ENCODE measurements around the gene FAM13A. TPM values are rescaled to one million over a fixed set of nuclear protein-coding genes. Genes with fewer than 3 reads are reported as not detected.

Gene FAM13A
- total RNA-seq, 1 experiment from 2014 or later, result 39.0 TPM

DNA sequence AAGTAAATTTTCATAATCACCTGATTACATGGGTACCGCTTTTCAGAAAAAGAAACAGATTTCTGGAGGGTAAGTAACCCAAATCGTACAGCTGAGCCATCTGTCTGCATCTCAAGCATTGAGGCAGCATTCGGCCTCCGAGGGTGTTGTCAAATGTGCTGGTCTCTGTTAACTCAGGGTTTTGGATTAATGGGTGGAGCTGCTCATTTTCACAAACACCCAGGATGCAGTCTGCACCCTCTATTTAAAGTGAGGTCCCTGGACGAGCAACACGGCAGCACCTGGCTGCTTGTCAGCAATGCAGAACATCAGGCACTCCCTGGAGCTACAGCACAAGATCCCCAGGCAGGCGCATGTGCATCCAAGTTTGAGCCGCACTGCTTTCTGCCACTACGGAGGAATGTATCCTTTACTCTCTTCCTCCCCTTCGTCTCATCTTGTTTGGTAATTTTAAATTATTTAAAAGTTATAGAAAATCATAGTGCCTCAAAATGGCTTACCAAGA is 334.7 kb downstream of the FAM13A start:
- in situ Hi-C loops (cut with HindIII; ENCODE audit: low sequenced_read_pairs), result no loop called here
- peak; percentile 67 for DNase-seq (ENCODE audit: low spot score)

DNA sequence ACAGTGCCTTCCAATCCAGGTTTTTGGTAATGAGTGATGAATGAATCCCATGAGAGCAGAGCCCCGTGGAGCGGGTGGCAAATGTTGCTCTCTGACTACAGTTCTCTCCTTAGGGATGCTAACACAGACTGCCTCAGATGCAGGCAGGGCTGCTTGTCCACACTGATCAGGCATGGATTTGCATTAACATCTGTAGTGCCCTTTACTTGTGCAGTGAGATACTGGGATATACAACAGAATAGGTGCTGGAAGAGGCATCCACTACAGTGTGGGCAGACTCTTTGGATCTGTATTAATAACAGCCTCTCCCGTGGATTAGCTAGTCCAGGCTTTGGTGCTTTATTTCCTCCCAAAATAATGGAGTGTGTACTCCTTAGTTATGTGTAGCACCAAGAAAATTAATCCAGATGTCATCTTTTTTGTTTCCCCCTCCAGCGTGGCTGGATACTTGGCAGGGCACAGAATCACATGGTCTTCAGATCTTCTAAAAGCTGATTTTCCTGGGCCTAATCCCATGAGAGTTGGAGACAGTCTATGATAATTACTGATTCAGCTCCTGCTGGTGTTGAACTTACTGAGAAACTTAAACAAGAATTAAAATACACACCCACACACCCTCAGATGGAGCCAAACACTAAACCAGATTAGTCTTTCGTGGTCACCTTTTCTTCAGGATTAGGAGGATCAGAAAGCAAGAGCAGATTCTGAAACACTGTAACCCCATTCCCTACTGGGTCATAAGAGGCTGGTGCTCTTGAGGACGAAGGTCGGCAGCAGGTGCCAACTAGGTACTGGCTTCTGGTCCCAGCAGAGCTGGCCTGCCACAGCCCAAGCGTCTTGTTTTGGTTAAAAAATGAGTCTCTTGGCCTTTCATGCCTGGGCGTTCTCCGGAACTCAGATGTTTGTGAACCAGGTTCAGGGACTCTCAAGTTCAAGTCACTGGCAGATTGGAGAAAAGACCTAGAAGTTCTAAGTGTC is 336.2 kb downstream of the FAM13A start:
- no peak for DNase-seq (ENCODE audit: low spot score)
- in situ Hi-C loops (cut with HindIII; ENCODE audit: low sequenced_read_pairs), result no loop called here

DNA sequence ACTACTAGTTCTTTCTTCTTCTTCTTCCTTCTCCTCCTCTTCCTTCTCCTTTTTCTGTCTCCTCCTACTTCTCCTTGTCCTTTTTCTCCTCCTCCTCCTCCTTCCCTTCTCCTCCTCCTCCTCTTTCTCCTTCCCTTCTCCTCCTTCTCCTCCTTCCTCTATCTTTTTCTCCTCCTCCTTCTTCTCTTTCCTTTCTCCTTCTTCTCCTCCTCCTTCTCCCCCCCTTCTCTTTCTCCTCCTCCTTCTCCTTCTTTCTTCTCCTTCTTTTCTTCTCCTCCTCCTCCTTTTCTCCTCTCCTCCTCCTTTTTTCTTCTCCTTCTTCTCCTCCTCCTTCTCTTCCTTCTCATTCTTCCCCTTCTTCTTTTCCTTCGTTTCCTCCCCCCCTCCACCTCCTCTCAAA is 337.6 kb downstream of the FAM13A start:
- in situ Hi-C loops (cut with HindIII; ENCODE audit: low sequenced_read_pairs), result no loop called here
- DNase-seq (ENCODE audit: low spot score), result no peak

- in situ Hi-C loops (cut with HindIII; ENCODE audit: low sequenced_read_pairs), result no loop called here
- no peak for DNase-seq (ENCODE audit: low spot score)
Observed at GRCh38 chr4:88718098-88718497, 338.9 kb downstream of the FAM13A start.

DNA sequence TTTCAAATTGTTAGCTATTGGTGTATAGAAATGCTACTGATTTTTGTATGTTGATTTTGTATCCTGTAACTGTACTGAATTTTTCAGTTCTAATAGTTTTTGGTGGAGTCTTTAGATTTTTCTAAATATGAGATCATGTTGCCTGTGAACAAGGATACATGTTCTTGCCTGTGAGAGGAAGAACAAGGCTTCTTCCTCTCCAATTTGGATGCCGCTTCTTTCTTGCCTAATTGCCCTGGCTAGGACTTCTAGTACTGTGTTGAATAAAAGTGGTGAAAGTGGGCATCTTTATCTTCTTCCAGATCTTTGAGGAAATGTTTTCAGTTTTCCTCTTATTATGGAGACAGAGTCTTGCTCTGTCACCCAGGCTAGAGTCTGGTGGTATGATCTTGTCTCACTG is 343.2 kb downstream of the FAM13A start:
- in situ Hi-C loops (cut with HindIII; ENCODE audit: low sequenced_read_pairs), result no loop called here

DNA sequence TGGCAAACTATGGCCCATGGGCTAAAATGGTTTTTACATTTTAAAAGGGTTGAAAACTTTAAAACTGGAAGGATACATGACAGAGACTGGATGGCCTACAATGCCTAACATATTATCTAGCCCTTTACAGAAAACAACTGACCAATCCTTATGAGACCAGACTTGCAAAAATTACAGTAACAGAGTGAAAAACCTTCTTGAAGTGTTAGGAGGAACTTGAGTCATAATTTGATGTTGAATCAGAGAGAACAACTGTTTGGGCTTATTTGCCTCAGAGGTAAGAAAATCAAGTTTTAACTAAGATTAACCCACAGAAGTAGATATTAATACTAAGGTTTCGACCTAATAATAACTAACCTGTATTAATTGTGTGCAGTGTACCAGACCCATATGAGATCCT is 347.0 kb downstream of the FAM13A start:
- in situ Hi-C loops (cut with HindIII; ENCODE audit: low sequenced_read_pairs), result no loop called here
- no peak for DNase-seq (ENCODE audit: low spot score)

More for the DNA sequence above, 343.2 kb downstream of the FAM13A start:
- no peak for DNase-seq (ENCODE audit: low spot score)

- in situ Hi-C loops (cut with HindIII; ENCODE audit: low sequenced_read_pairs), result no loop called here
- peak; percentile 91 for DNase-seq (ENCODE audit: low spot score)
Observed at GRCh38 chr4:88706574-88706973, 350.4 kb downstream of the FAM13A start.

DNA sequence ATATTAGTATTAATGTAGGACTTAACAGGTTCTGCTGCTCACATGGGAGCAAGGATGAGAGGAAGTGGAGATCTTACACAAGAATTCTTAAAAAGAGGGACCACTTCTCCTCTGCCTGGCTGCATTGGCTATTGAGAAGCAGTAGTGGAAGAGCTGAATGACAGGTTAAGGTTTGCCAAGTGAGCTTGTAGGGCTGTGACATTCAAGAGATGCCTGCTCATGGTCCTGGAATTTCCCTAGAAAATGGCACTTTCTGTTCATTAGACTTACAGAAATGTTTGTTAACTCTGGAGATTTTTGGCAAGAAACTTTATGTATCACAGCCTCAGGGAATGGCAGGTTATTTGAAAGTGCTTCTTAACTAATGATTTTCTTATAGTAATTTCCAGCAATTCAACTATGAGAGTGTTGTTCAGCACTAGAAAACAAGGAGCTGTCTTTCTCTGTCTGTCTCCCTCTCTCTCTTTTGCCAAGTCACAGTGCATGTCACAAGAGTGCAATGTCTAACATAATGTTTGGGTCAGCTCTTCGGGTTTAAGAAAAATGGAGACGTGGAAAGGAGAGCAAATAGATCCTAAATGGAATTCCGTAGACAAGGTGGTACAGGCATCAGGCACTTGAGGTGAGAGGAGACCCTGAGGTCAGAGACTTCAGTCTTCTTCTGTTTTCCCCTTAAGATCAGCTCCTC is 351.0 kb downstream of the FAM13A start:
- DNase-seq (ENCODE audit: low spot score), result peak; percentile 33
- in situ Hi-C loops (cut with HindIII; ENCODE audit: low sequenced_read_pairs), result no loop called here

GRCh38 chr4:88705223-88705622 is 351.8 kb downstream of the FAM13A start:
- no peak for DNase-seq (ENCODE audit: low spot score)
- in situ Hi-C loops (cut with HindIII; ENCODE audit: low sequenced_read_pairs), result no loop called here

- in situ Hi-C loops (cut with HindIII; ENCODE audit: low sequenced_read_pairs), result no loop called here
Observed at GRCh38 chr4:88702782-88703181, 354.2 kb downstream of the FAM13A start.

GRCh38 chr4:88698519-88698918 is 358.5 kb downstream of the FAM13A start:
- no peak for DNase-seq (ENCODE audit: low spot score)
- in situ Hi-C loops (cut with HindIII; ENCODE audit: low sequenced_read_pairs), result no loop called here

More at GRCh38 chr4:88702782-88703181, 354.2 kb downstream of the FAM13A start:
- peak; percentile 13 for DNase-seq (ENCODE audit: low spot score)

DNA sequence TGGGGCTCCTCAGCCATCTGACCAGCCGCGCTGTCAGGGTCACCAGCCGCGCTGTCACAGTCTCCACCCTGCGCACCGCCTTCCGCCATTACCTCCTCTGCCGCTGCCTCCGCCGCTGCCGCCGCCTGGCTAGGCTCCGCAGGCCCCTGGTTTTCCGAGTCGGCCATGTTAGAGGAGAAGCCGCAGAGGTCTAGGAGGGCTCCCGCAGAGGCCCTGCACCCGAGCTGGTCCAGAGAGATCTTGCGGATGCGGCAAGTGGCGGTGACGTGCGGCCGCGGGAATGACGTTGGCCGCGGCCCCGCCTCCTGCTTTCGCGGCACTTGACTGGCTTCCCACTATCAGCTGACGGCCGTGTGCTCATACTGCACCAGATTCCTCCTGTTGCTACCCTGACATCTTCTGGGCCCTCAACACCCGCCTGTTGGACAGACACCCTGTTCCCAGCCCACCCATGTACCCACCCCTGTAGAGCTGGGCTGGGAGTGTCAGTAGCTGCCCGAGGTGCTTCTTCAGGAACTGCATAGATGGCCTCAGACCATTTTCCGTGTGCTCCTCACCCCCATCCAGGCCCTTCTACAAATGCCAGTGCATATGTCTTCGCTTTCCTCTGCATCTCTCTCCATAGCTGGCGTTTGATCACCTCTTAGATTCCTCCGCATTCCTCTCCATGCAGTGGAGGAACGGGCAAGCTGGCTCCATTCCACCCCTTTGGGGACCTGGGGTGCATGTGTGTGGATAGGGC is 359.2 kb downstream of the FAM13A start, which contains the start of gene NAP1L5:
Gene NAP1L5, minus strand, starts transcription at position 242 of the 742 bp plus-strand sequence. Its CDS starts 75 bp downstream, at position 167.
- in situ Hi-C loops (cut with HindIII; ENCODE audit: low sequenced_read_pairs), result no loop called here
- DNase-seq (ENCODE audit: low spot score), result peak; percentile 81

DNA sequence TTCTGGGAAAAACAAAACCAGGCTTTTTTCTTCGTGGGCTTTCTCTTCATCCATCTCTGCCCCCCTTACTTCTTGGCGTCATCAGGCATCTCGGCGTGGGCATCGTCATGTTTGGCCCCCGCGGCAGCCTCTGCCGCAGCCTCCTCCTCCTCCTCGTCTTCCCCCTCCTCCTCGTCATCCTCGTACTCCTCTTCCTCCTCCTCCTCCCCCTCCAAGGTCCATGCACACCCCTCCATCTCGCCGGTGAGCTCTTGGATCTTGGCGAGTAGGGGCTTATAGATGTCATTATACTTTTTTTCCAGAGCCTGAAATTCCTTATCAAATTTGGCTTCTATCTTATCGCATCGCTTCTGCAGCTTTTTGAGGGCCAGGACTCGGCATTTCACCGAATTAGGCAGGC is 359.8 kb downstream of the FAM13A start:
- in situ Hi-C loops (cut with HindIII; ENCODE audit: low sequenced_read_pairs), result no loop called here
- DNase-seq (ENCODE audit: low spot score), result peak; percentile 69

- in situ Hi-C loops (cut with HindIII; ENCODE audit: low sequenced_read_pairs), result no loop called here
- peak; percentile 52 for DNase-seq (ENCODE audit: low spot score)
Observed at GRCh38 chr4:88696630-88697029, 360.4 kb downstream of the FAM13A start.

- peak; percentile 60 for DNase-seq (ENCODE audit: low spot score)
- in situ Hi-C loops (cut with HindIII; ENCODE audit: low sequenced_read_pairs), result no loop called here
Observed at GRCh38 chr4:88693792-88694191, 363.2 kb downstream of the FAM13A start.

- in situ Hi-C loops (cut with HindIII; ENCODE audit: low sequenced_read_pairs), result no loop called here
- DNase-seq (ENCODE audit: low spot score), result no peak
Observed at GRCh38 chr4:88690355-88690754, 366.6 kb downstream of the FAM13A start.

- in situ Hi-C loops (cut with HindIII; ENCODE audit: low sequenced_read_pairs), result no loop called here
- DNase-seq (ENCODE audit: low spot score), result no peak
Observed at GRCh38 chr4:88681209-88681608, 375.8 kb downstream of the FAM13A start.

All from G401 (cell line).